NCI-H526 treated with DMSO at 0.1 percent for 48 hours (cell line): ENCODE data around the gene ENG.

Source experiments
- DNase-seq: peaks from one replicate; lab custom pipeline; 2025; lab: John Stamatoyannopoulos, UW

The ENG gene

GRCh38 chr9:127776195-127776923 is 78.1 kb downstream of the ENG start:
- no peak for DNase-seq

- DNase-seq, result no peak
These were observed 80.5 kb downstream of the ENG start for GRCh38 chr9:127773981-127774380.

- no peak for DNase-seq
These were observed 81.2 kb downstream of the ENG start for GRCh38 chr9:127773272-127773671.

- DNase-seq, result no peak
These were observed 81.9 kb downstream of the ENG start for GRCh38 chr9:127772603-127773002.

GRCh38 chr9:127771570-127772189 is 82.8 kb downstream of the ENG start:
- no peak for DNase-seq

GRCh38 chr9:127770905-127771569 is 83.4 kb downstream of the ENG start:
- DNase-seq, result peak; percentile 86

- no peak for DNase-seq
These were observed 83.9 kb downstream of the ENG start for GRCh38 chr9:127770583-127770904.

GRCh38 chr9:127769929-127770582 is 84.4 kb downstream of the ENG start:
- no peak for DNase-seq

- no peak for DNase-seq
These were observed 85.4 kb downstream of the ENG start for GRCh38 chr9:127769101-127769500.

- no peak for DNase-seq
These were observed 85.8 kb downstream of the ENG start for GRCh38 chr9:127768698-127769097.

- no peak for DNase-seq
These were observed 86.5 kb downstream of the ENG start for GRCh38 chr9:127767909-127768331.

- no peak for DNase-seq
These were observed 87.0 kb downstream of the ENG start for GRCh38 chr9:127767410-127767809.

- no peak for DNase-seq
These were observed 89.0 kb downstream of the ENG start for GRCh38 chr9:127765418-127765817.
